GM18951 (cell line): ENCODE data around the gene TMEM171.

ENCODE experiments used
- POLR2A ChIP-seq: IDR thresholded peaks from 4 replicates; pipeline ENCODE4 v1.6.1; 2011; ENCODE audit warnings: mild to moderate bottlenecking; ENCODE audit not compliant: insufficient read length, insufficient read depth; ENCODE audit errors: extremely low read depth
- in situ Hi-C: fragments of 300-500 bp; cut with MboI; formaldehyde crosslinking; loops from one replicate; pipeline ENCODE4 v1.12.0; 2022; ENCODE audit warnings: low sequenced_read_pairs, mixed read lengths, inconsistent platforms; ENCODE audit not compliant: unreplicated experiment

Gene TMEM171

DNA sequence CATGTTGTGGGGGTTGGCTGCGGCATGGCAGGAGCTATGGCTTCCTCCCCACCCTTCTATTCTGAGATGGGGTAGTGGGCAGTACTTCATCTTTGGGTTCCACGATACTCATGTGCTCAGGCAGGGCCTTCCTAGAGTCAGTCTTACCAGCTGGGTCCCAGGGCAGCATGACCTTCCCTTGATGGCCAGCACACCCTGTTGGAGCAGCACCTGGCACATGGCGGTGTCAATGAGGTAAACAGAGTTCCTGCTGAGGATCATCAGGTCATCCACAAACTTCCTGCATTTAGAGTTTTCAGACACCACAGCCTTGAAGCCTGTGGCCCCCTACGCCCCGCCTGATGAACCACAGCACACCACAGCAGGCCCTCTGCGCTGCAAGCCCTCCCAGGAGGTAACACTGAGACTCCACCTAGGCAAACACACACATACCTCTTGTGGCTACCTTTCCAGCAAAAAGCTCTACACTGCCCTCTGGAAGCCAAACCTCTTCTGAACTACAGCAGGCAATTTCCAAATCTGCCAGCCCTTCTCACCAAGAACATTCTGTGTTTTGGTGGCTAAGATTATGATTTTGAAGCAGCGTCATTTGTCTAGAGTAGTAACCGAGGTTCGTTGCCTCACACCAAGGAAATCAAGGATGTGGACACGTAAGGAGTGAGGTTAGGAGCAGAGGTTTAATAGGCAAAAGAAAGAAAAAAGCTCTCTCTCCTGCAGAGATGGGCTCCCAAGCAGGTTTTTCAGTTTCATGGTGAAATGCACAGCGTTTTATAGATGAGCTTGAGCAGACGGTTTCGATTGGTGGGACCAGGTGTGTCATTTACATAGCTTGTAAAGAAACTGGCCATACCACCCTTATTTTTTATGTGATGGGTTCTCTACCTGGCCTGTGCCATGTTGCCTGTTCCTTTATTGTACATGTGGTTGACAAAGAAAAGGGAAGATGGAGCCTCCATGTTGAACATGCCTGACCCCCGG, 32.3 kb downstream of the TMEM171 start:
- no peak for TF ChIP-seq POLR2A
- in situ Hi-C loops, result no loop called here

GRCh38 chr5:73153513-73153912, 33.1 kb downstream of the TMEM171 start:
- in situ Hi-C loops, result no loop called here
- TF ChIP-seq POLR2A, result no peak

GRCh38 chr5:73154208-73155006, 34.0 kb downstream of the TMEM171 start:
- in situ Hi-C loops, result no loop called here

GRCh38 chr5:73155271-73156222, 35.2 kb downstream of the TMEM171 start:
- in situ Hi-C loops, result no loop called here
- TF ChIP-seq POLR2A, result no peak

More at GRCh38 chr5:73154208-73155006, 34.0 kb downstream of the TMEM171 start:
- no peak for TF ChIP-seq POLR2A

GRCh38 chr5:73157414-73158303, 37.3 kb downstream of the TMEM171 start:
- no peak for TF ChIP-seq POLR2A
- in situ Hi-C loops, result no loop called here

GRCh38 chr5:73158313-73158712, 37.9 kb downstream of the TMEM171 start:
- in situ Hi-C loops, result no loop called here
- no peak for TF ChIP-seq POLR2A

DNA sequence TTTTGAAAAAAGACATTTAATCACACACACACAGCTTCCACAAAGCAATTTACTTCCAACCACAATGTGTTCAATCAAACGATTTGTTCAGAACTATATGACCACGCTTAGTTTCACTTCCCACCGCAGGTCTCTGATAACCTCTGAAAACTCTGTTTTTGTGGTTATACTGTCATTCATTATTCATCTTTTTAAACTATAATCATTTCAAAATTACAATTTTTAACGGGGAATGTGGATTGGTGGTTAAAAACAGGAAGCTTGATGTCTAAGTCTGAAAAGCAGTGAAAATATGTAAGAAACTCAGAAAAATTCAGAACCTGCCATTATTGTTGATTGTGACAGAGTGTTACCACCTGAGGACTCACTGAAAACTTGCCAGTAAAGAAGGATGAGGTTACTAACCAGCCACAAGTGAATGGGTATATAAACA, 39.9 kb downstream of the TMEM171 start:
- no peak for TF ChIP-seq POLR2A
- in situ Hi-C loops, result no loop called here

GRCh38 chr5:73170522-73170921, 50.1 kb downstream of the TMEM171 start:
- in situ Hi-C loops, result no loop called here
- TF ChIP-seq POLR2A, result no peak

DNA sequence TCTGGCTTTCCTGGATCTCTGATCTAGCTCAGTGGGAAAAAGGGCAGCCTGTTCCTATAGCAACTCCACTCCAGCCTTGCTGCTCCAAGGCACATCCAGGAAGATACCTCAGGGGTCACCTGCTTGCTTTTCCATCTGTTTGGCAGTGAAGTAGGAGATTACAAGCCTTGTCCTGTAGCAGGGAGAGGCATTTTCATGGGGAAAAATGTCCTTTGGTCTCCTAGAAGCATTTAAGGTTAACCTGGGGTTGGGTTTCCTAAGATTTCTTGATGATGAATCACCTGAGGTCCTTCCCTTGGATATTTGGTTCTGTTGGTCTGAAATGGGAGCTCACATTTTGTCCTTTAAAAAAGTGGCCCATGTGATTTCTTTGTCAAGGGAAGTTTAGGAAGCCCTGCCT, 51.1 kb downstream of the TMEM171 start:
- no peak for TF ChIP-seq POLR2A
- in situ Hi-C loops, result no loop called here

DNA sequence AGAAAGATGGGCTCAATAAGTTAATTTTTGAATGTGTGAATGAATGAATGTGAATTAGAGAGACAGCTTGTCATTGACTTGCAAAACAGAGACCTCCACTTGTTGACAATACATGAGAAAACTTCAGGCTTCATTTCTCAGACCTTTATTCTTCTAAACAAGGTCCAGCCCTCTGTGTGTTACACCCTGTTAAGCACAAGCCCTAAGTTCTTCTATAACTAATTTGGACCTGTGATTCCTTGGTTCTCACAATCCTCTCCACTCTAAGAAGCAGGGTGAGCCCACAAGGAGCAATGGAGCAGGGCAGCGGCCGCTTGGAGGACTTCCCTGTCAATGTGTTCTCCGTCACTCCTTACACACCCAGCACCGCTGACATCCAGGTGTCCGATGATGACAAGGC, 52.6 kb downstream of the TMEM171 start, which contains the start of gene TMEM174:
TMEM174 (plus strand) TSS at position 243 of the 400 bp plus-strand sequence; CDS start at position 294, 51 bp downstream.
- in situ Hi-C loops, result no loop called here
- no peak for TF ChIP-seq POLR2A

DNA sequence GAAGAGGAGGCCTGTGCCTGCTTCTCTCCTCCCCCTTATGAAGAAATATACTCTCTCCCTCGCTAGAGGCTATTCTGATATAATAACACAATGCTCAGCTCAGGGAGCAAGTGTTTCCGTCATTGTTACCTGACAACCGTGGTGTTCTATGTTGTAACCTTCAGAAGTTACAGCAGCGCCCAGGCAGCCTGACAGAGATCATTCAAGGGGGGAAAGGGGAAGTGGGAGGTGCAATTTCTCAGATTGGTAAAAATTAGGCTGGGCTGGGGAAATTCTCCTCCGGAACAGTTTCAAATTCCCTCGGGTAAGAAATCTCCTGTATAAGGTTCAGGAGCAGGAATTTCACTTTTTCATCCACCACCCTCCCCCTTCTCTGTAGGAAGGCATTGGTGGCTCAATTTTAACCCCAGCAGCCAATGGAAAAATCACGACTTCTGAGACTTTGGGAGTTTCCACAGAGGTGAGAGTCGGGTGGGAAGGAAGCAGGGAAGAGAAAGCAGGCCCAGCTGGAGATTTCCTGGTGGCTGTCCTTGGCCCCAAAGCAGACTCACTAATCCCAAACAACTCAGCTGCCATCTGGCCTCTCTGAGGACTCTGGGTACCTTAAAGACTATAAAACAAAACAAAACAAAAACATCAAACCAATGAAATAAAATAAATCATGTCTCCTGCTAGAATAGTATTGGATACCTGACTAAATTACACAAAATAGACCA, 53.9 kb downstream of the TMEM171 start:
- no peak for TF ChIP-seq POLR2A
- in situ Hi-C loops, result no loop called here
